ENCODE data around the gene AHSA1. TPM values are rescaled to one million over a fixed set of nuclear protein-coding genes. Genes with fewer than 3 reads are reported as not detected.

AHSA1 gene
- total and polyA plus RNA-seq, 10 of the 15 experiments (the other 5 are each of a cell fraction or from before 2014, with no cell fraction given) = 51.8 to 295 (median 201) TPM

DNA sequence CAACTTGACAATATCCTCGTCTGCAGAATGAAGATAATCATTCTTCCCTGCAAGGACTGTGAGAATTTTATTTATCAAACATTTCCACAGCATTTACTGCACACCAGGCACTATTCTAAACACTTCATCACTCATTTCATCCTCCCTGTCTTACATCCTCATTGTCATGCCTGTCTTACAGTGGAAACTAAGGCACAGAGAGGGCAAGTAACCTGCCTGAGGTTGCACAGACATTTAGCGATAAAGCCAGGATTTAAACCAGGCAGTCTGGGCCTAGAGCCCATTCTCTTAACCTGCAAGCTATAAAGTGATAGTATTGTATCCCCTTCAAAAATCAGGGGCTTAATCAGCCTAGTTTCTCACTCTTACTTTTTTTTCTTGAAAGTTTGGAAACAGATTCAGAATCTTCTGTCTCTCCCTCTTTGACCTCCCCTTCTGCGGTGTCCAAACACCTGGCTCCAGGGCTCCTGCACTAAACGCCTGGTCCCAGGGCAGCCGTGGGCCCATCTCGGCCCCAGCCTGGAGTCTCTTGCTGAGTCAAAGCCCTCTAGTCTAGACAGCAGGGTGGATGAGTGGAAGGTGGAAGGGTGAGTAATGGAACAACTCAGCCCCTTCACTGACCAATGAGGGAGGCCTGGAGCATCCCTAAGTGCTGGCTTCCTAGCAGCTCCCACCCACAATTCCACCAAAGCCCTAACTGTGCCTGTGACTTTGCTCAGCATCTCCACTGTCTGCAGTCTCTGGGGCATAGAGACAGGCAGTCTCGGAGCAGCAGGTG, 28.2 kb downstream of the AHSA1 start:
- Histone ChIP-seq H4K20me1 (ENCODE audit: control insufficient read depth, insufficient read depth) (no peaks in the 10 kb centered on the region), H3K36me3 (ENCODE audit: control insufficient read depth in 2 of 2, insufficient read depth in 2 of 2, low read length in 1 of 2) (no peaks in the 10 kb centered on the region), H3K4me1 (ENCODE audit: control insufficient read depth, insufficient read depth, low read length) (no peaks in the 10 kb centered on the region), H2AFZ (ENCODE audit: control insufficient read depth, low read depth, low read length) (no peak overlapping the region), H3K4me3 (no peak overlapping the region), H3K27ac (ENCODE audit: control insufficient read depth, insufficient read depth) (no peak overlapping the region), H3K4me2 (ENCODE audit: control insufficient read depth, insufficient read depth) (no peak overlapping the region), H3K9ac (ENCODE audit: control insufficient read depth, insufficient read depth, low read length) (no peak overlapping the region), H3K79me2 (ENCODE audit: control insufficient read depth, insufficient read depth, low read length) (no peaks in the 10 kb centered on the region), H3K27me3 (replicated peaks in 1 of 2; ENCODE audit: control insufficient read depth in 2 of 2, insufficient read depth in 2 of 2, low read length in 1 of 2) (no peaks in the 10 kb centered on the region), H3K9me3 (replicated peaks; ENCODE audit: control insufficient read depth, insufficient read depth, low read length) (no peaks in the 10 kb centered on the region)
- RAD21 ChIA-PET (ENCODE audit: unreplicated experiment) = no interaction called here
- CTCF ChIA-PET = no interaction called here
- SMC1A ChIA-PET (ENCODE audit: uncharacterized antibody, unreplicated experiment) = no interaction called here
- ATAC-seq (no peak), FAIRE-seq (no peak), DNase-seq (ENCODE audit: low read depth, low spot score) (no peak)
- no TSS peak for BruUV-seq (replicated peaks)
- WGBS (ENCODE audit: insufficient coverage, insufficient replicate concordance, low lambda C conversion rate, missing lambda C conversion rate) = 45% methylated on average over 7 of the region's 7 CpGs
- POLR2A ChIA-PET = no interaction called here
- in situ Hi-C loops (cut with MboI) (no loop called here), intact Hi-C loops (cut with micrococcal nuclease; ENCODE audit: unreplicated experiment) (no loop called here)
- TF ChIP-seq SMAD1 (IDR thresholded peaks at IDR 0.05; ENCODE audit: low read depth, partially characterized antibody) = no peak
- TF ChIP-seq RAD51 (IDR thresholded peaks at IDR 0.05) = no peak
- no peak for TF ChIP-seq TCF3 (IDR thresholded peaks at IDR 0.05; ENCODE audit: borderline replicate concordance, insufficient read depth, low read depth, low read length)
- no peak for TF ChIP-seq NFIC (IDR thresholded peaks at IDR 0.05; ENCODE audit: low read depth, low read length)
- TF ChIP-seq NR2C2 (IDR thresholded peaks at IDR 0.05; ENCODE audit: borderline replicate concordance, control insufficient read depth, insufficient read length, low read depth) = no peak
- TF ChIP-seq, protein P1, sequence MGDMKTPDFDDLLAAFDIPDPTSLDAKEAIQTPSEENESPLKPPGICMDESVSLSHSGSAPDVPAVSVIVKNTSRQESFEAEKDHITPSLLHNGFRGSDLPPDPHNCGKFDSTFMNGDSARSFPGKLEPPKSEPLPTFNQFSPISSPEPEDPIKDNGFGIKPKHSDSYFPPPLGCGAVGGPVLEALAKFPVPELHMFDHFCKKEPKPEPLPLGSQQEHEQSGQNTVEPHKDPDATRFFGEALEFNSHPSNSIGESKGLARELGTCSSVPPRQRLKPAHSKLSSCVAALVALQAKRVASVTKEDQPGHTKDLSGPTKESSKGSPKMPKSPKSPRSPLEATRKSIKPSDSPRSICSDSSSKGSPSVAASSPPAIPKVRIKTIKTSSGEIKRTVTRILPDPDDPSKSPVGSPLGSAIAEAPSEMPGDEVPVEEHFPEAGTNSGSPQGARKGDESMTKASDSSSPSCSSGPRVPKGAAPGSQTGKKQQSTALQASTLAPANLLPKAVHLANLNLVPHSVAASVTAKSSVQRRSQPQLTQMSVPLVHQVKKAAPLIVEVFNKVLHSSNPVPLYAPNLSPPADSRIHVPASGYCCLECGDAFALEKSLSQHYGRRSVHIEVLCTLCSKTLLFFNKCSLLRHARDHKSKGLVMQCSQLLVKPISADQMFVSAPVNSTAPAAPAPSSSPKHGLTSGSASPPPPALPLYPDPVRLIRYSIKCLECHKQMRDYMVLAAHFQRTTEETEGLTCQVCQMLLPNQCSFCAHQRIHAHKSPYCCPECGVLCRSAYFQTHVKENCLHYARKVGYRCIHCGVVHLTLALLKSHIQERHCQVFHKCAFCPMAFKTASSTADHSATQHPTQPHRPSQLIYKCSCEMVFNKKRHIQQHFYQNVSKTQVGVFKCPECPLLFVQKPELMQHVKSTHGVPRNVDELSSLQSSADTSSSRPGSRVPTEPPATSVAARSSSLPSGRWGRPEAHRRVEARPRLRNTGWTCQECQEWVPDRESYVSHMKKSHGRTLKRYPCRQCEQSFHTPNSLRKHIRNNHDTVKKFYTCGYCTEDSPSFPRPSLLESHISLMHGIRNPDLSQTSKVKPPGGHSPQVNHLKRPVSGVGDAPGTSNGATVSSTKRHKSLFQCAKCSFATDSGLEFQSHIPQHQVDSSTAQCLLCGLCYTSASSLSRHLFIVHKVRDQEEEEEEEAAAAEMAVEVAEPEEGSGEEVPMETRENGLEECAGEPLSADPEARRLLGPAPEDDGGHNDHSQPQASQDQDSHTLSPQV (IDR thresholded peaks at IDR 0.05) = no peak
- no peak for TF ChIP-seq RBBP5 (conservative IDR thresholded peaks at IDR 0.05)
- TF ChIP-seq BRCA1 (IDR thresholded peaks at IDR 0.05; ENCODE audit: low read depth, low read length) = no peak
- TF ChIP-seq BMI1 (IDR thresholded peaks at IDR 0.05; ENCODE audit: borderline replicate concordance) = no peak
- no peak for TF ChIP-seq EED (IDR thresholded peaks at IDR 0.05; ENCODE audit: low read depth)
- no peak for TF ChIP-seq ETV6 (conservative IDR thresholded peaks at IDR 0.05 in 1 of 2, IDR thresholded peaks at IDR 0.05 in 1 of 2; ENCODE audit: borderline replicate concordance in 1 of 2, low read depth in 1 of 2)
- no peak for TF ChIP-seq JUND (IDR thresholded peaks at IDR 0.05; ENCODE audit: low read depth, low read length)
- TF ChIP-seq IRF4 (IDR thresholded peaks at IDR 0.05; ENCODE audit: low read depth, low read length) = no peak
- TF ChIP-seq BCL11A (IDR thresholded peaks at IDR 0.05; ENCODE audit: low read depth, low read length) = no peak

Data from GM12878 (cell line).